IPS-18a (cell line): ENCODE results near the gene SLC39A3.

Experiments
- H3K27ac ChIP-seq: one replicate; pipeline ENCODE4 v1.5.1; 2013; ENCODE audit warnings: low read length
- H3K27me3 ChIP-seq: one replicate; pipeline ENCODE4 v1.6.1; 2013; ENCODE audit warnings: mild to moderate bottlenecking, low read length; ENCODE audit not compliant: control insufficient read depth, insufficient read depth
- H3K36me3 ChIP-seq: one replicate; pipeline ENCODE4 v1.6.1; 2013; ENCODE audit warnings: low read depth, low read length; ENCODE audit not compliant: control insufficient read depth
- H3K4me1 ChIP-seq: one replicate; pipeline ENCODE4 v1.6.1; 2013; ENCODE audit warnings: low read depth, low read length; ENCODE audit not compliant: control insufficient read depth
- H3K4me3 ChIP-seq: one replicate; pipeline ENCODE4 v1.5.1; 2013; ENCODE audit warnings: low read length
- H3K9ac ChIP-seq: one replicate; pipeline ENCODE4 v1.6.1; 2013; ENCODE audit warnings: mild to moderate bottlenecking, low read length, moderate library complexity
- H3K9me3 ChIP-seq: one replicate; pipeline ENCODE4 v1.6.1; 2013; ENCODE audit warnings: low read depth, low read length; ENCODE audit not compliant: control insufficient read depth

SLC39A3 gene, protein sequence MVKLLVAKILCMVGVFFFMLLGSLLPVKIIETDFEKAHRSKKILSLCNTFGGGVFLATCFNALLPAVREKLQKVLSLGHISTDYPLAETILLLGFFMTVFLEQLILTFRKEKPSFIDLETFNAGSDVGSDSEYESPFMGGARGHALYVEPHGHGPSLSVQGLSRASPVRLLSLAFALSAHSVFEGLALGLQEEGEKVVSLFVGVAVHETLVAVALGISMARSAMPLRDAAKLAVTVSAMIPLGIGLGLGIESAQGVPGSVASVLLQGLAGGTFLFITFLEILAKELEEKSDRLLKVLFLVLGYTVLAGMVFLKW

DNA sequence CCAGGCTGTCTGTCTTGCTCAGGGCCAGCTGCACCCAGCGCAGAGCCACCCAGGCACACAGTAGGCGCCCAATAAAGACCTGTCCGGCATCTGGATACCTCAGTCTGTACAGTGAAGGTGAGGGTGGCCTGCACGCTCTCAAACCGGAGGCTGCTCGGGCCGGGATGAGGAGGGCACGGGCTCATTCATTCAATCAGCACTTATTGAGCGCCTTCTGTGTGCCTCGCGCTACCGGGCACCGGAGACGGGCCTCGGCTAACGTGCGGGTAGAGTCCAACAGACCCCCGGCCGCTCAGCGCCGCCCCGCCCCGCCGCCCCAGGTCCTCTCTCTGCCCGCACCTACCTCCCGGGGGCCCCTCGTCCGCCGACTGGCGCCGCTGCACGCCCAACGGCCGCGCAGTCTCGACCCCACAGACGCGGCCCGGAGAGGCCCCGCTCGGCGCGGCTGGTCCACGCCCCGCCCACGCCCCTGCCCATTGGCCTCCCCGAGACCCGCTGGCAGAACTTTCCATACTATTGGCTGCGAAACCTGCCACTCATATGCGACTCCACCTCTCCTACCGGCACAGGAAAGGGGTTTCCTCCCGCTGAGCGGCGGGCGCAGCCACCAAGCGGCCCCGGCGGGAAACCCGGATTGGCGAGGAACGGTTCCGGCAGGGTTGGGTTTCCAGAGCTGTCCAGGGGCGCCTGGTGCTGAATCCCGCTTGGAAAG, at the start of gene SLC39A3:
Gene SLC39A3 (minus strand): TSS at position 416 of the 712 bp plus-strand sequence. CDS start 2,760 bp downstream, outside the sequence.
- peak within 1 kb of the TSS; percentile 34 for H3K9ac ChIP-seq
- no peaks in the 10 kb centered on the region for H3K4me1 ChIP-seq
- H3K27ac ChIP-seq = no peak within 1 kb of the TSS
- H3K27me3 ChIP-seq = peaks cover 18% of the 10 kb centered on the region
- no peaks in the 10 kb centered on the region for H3K9me3 ChIP-seq
- H3K4me3 ChIP-seq = peak within 1 kb of the TSS; percentile 80
- peaks cover 9% of the 10 kb centered on the region for H3K36me3 ChIP-seq

DNA sequence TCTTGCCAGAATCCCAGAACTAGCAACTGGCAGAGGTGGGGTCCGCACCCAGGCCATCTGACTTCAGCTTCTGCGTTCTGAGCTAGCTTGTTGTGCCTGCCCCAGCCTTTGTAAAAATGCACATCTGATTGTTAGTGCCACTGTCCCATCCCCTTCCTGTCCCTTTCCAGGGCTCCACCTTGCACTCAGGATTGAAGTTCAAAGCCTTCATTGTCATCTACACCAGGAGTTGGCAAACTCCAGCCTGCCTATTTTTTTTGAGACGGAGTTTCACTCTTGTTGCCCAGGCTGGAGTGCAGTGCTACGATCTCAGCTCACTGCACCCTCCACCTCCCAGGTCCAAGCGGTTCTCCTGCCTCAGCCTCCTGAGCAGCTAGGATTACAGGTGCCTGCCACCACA, 48.4 kb upstream of the SLC39A3 start:
- peaks cover 27% of the 10 kb centered on the region for H3K36me3 ChIP-seq
- peaks cover 3% of the 10 kb centered on the region for H3K4me1 ChIP-seq

DNA sequence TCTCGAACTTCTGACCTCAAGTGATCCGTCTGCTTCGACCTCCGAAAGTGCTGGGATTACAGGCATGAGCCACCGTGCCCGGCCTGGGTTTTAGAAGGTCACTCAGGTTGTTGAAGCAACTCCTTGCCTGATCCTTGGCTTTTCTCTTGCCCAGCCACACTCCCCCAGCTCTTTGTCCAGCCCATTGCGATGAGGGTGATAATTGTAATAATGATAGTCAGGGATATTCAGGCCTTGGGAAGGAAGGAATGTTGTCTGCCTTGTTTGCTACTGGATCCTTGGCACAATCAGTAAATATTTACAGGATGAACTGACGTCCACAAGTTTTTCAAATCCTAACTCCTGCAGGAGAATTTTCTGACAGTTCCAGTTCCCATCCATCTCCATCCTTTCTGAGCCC, 47.3 kb upstream of the SLC39A3 start:
- H3K36me3 ChIP-seq = peaks cover 22% of the 10 kb centered on the region
- H3K4me3 ChIP-seq = no peak overlapping the region
- H3K4me1 ChIP-seq = peaks cover 5% of the 10 kb centered on the region
- H3K27ac ChIP-seq = no peak overlapping the region
- H3K9ac ChIP-seq = no peak overlapping the region
- peaks cover 8% of the 10 kb centered on the region for H3K27me3 ChIP-seq
- no peaks in the 10 kb centered on the region for H3K9me3 ChIP-seq

More for the DNA sequence above, 48.4 kb upstream of the SLC39A3 start:
- Histone ChIP-seq H3K9me3 (no peaks in the 10 kb centered on the region), H3K4me3 (no peak overlapping the region), H3K27ac (no peak overlapping the region), H3K9ac (no peak overlapping the region), H3K27me3 (peaks cover 8% of the 10 kb centered on the region)

DNA sequence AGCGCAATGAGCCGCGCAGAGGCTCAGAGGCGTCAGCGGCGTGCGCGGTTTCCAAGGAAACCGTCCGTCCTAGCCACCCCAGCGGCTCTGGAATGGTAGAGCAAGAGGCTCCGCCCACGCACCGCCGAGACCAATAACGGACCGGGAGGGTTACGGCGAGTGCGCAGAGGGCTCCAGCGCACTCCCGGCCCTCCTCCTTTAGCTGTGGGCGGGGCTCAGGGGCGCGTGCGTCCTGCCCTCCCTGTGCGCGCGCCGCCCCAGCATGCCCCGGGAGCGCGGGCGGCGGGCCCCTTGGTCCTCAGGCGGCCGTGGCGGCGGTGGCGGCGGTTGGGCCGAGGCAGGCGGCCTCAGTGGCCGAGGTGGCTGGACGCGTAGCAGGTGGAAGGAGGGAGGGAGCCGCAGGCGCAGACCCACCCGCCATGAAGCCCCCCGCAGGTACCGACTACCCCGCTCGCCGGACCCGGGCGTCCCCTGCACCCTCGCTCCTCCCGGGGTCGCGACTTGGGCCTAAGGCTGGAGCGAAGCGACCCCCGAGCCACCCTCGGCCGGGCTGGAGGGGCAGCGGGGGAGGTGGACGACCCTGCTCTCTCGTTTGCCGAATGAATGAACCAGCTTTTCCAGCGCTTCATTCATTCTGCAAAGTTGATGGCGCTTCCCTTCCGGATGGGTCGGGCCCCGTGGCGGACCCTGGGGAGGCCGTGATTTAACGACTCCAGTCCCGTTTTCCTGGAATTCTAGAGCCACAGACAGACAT, 45.6 kb upstream of the SLC39A3 start, which contains the start of gene THOP1:
Gene THOP1 (plus strand): TSS at position 260 of the 754 bp plus-strand sequence. CDS start 160 bp downstream, at position 420.
- H3K4me3 ChIP-seq = peak within 1 kb of the TSS; percentile 93
- peak within 1 kb of the TSS; percentile 92 for H3K9ac ChIP-seq
- peak within 1 kb of the TSS; percentile 65 for H3K27ac ChIP-seq
- H3K27me3 ChIP-seq = peaks cover 8% of the 10 kb centered on the region
- H3K9me3 ChIP-seq = no peaks in the 10 kb centered on the region
- peaks cover 8% of the 10 kb centered on the region for H3K4me1 ChIP-seq
- H3K36me3 ChIP-seq = peaks cover 8% of the 10 kb centered on the region

DNA sequence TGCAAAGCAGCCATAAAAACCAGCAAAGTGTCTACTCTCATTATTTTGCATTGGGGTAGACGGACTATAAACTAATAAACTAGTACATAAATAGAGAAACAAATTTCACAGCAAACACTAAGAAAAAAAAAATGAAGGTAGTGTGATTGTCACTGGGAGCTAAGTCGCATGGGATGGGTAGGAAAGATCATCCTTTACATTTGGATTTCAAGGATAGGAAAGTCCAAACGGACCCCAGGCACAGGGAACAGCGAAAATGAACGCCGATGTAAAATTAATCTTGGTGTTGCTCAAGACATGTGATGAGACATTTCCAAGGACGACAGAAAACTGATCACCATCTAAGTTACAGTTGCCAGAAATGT, 43.9 kb upstream of the SLC39A3 start:
- Histone ChIP-seq H3K4me3 (peak overlapping the region; percentile 16), H3K4me1 (peaks cover 8% of the 10 kb centered on the region), H3K27me3 (peaks cover 8% of the 10 kb centered on the region), H3K9me3 (no peaks in the 10 kb centered on the region), H3K36me3 (peaks cover 4% of the 10 kb centered on the region), H3K9ac (peak overlapping the region; percentile 31), H3K27ac (no peak overlapping the region)

DNA sequence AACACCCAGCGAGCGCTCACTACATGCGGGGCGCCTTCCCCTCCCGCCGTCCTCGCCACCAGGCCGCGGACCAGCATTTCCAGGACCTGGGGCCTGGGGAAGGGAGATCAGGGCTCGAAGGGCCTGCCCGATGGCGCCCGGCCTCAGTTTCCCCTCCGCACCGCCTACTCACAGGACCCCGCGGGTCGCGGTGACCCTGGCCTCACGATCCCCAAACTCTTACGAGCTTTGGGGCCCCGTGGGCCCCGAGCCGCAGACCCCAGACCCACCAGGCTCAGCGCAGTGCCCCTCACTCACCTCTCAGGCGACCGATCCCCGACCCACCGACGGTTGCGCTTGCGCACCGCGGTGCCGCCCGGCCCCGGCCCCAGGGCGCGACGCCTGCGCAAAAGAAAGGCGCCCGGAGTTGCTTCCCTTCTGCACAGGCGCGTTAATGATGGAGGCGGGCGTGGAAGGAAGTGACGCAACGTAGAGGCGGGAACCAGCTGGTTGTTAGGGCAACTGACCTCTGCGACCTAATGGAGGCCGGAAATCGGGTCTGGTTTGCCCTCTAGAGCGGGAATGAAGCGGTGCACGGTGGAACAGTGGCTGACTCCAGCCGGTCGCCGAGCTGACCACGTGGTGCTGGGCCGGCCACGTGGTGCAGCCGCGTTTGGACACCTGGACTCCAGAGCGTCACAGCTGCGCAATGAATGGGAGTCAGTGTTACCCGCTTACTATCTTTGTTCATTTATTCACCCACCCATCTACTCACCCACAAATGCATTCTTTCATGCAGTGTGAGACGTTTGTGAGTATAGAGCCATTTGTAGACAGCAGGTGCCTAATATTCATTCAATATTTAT, 43.3 kb upstream of the SLC39A3 start, which contains the start of gene SGTA:
Gene SGTA (minus strand): TSS at position 338 of the 845 bp plus-strand sequence. CDS start 14,205 bp downstream, outside the sequence.
- Histone ChIP-seq H3K4me1 (peaks cover 8% of the 10 kb centered on the region), H3K9ac (peak within 1 kb of the TSS; percentile 87), H3K27me3 (peaks cover 8% of the 10 kb centered on the region), H3K27ac (peak within 1 kb of the TSS; percentile 55), H3K4me3 (peak within 1 kb of the TSS; percentile 87), H3K9me3 (no peaks in the 10 kb centered on the region), H3K36me3 (peaks cover under 1% of the 10 kb centered on the region)

DNA sequence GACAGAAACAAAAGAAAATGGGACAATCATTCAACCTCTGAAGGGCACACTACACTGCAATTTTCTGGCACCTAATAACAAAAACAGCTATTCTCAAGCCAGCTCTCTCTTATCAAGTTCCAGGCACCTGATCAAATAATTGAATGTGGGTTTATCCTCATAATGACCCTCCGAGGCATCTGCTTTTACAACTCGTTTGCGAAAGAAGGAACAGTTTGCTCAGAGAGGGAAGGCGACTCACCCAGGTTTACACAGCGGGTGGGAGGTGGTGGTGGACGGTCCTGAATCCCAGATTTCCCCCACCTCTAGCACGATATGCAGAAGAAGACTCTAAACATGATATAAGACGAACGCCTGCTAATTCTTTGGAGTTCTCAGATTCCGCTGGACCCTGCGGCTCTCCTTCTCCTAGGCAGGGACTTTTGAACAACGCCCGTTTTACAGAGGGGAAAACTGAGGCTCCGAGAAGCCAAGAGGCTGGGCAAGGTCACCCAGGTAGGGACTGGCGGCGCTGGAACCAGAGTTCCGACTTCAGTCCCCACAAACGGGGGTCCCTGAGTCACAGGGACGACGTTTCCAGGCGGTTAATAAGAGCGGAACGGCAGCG, 42.6 kb upstream of the SLC39A3 start:
- Histone ChIP-seq H3K27me3 (peaks cover 8% of the 10 kb centered on the region), H3K4me3 (peak overlapping the region; percentile 87), H3K9me3 (no peaks in the 10 kb centered on the region), H3K27ac (peak overlapping the region; percentile 55), H3K36me3 (no peaks in the 10 kb centered on the region), H3K9ac (peak overlapping the region; percentile 87), H3K4me1 (peaks cover 8% of the 10 kb centered on the region)

DNA sequence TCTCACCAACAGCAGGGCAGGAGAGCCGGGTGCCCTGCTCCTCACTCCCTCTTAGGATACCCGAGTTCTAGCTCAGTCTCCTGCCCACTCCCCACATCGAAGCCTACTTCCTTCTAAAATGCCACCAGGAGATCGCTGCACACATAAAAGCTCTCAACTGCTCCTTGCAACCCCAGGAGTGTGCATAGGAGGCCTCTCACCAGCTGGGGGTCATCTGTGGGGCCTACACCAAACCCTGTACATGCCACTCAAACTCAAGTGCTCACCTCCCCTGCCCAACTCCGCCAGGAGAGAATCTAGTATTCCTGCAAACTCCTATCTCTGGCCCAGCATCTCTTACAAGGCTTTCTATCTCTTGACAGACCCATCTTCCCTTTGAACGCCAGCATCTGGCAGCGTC, 40.5 kb upstream of the SLC39A3 start:
- H3K4me1 ChIP-seq = peaks cover 8% of the 10 kb centered on the region
- no peak overlapping the region for H3K9ac ChIP-seq
- H3K36me3 ChIP-seq = no peaks in the 10 kb centered on the region
- no peak overlapping the region for H3K27ac ChIP-seq
- H3K9me3 ChIP-seq = no peaks in the 10 kb centered on the region
- H3K4me3 ChIP-seq = no peak overlapping the region
- peaks cover 8% of the 10 kb centered on the region for H3K27me3 ChIP-seq

DNA sequence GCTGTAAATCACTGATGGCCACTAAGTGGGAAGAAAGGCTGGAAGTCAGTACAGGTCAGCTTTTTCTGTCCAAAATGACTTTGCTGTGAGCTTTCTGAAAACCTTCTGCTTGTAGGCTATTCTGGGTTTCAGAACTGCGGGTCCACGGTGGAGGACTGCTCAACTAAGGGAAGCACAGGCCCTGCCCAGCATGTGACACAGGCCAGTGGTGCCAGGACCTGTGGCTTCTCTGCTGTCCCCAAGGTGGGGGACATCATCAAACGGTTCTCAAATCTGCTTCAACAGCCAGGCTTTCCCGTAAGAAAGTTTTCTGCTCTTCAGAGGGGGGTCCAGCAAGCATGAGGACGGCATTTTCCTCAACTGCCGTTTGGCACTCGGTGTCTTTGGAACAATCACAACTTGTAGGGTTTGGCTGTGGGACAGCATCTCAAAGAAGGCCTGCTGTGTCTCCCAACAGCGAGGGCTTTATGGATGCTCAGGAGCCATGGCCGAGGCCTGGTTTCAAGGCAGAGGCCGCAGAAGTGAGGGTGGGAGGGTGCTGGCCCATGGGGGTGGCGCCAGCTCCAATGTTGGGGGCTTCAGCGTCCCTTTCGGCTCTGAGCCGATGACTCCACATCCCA, 39.4 kb upstream of the SLC39A3 start:
- Histone ChIP-seq H3K9me3 (no peaks in the 10 kb centered on the region), H3K4me3 (no peak overlapping the region), H3K36me3 (no peaks in the 10 kb centered on the region), H3K27ac (no peak overlapping the region), H3K9ac (no peak overlapping the region), H3K4me1 (peaks cover 8% of the 10 kb centered on the region), H3K27me3 (peaks cover 8% of the 10 kb centered on the region)

DNA sequence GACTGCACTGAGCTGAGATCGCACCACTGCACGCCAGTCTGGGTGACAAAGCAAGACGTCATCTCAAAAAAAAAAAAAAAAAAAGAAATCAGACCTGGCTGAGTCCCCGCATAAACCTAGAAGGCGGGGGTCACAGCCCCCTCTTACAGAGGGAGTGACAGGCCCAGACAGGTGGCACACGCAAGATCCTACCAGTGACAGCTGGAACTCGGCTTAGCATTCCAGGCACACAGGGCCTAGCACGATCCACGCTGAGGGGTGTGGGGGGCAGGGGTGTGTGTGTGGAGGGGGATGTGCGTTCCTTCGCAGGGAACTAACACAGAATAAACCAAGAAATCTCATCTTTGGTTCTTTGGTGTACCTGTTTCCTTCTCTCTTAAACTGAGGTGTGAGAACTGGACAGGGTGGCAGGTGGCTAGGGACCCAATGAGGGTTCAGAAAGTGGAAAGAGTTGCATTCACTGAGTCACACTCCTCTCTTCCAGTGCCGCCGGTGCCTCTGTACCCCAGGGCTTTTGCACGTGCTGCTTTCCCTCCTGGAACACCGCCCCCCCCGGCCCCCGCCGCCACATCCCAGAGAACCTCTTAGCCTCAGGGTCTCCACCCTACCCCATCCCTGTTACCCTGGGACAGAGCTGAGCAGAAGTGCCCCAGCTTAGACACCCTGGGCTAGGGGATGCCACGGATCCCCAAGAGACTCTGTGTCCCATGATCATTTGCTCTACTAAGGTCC, 38.3 kb upstream of the SLC39A3 start:
- Histone ChIP-seq H3K4me1 (peaks cover 5% of the 10 kb centered on the region), H3K27ac (no peak overlapping the region), H3K9me3 (no peaks in the 10 kb centered on the region), H3K27me3 (no peaks in the 10 kb centered on the region), H3K9ac (no peak overlapping the region), H3K36me3 (no peaks in the 10 kb centered on the region), H3K4me3 (no peak overlapping the region)
